Activated naive CD8-positive, alpha-beta T cell treated with anti-CD3 and anti-CD28 coated beads for 36 hours (primary cell): ENCODE measurements around the gene CDK11B. TPM values are rescaled to one million over a fixed set of nuclear protein-coding genes. Genes with fewer than 3 reads are reported as not detected.
"Not testable (repeated sequence)": the region's sequence is repeated elsewhere in the genome, so short reads cannot be mapped to it uniquely, and the experiment has no call there.

Experiments
- DNase-seq: peaks from one replicate; pipeline ENCODE4 v3.0.0; 2021
- H3K27ac Mint-ChIP-seq: one replicate; pipeline ENCODE4 v1.8.0; 2022; ENCODE audit warnings: mild to moderate bottlenecking, moderate library complexity, mixed read lengths
- H3K27me3 Mint-ChIP-seq: one replicate; pipeline ENCODE4 v1.8.0; 2022; ENCODE audit warnings: mild to moderate bottlenecking, mixed read lengths
- H3K36me3 Mint-ChIP-seq: one replicate; pipeline ENCODE4 v1.8.0; 2021; ENCODE audit warnings: mild to moderate bottlenecking, mixed read lengths
- H3K4me1 Mint-ChIP-seq: one replicate; pipeline ENCODE4 v1.8.0; 2021; ENCODE audit warnings: mixed read lengths
- H3K4me3 Mint-ChIP-seq: one replicate; pipeline ENCODE4 v1.8.0; 2022; ENCODE audit warnings: mild to moderate bottlenecking, moderate library complexity, mixed read lengths
- H3K9me3 Mint-ChIP-seq: one replicate; pipeline ENCODE4 v1.8.0; 2022; ENCODE audit warnings: mixed read lengths
- total RNA-seq, 2 experiments: library from RNA; stranded (reverse); gene quantifications; one replicate each; pipeline ENCODE4 v1.2.3, GENCODE V29; 2021

The CDK11B gene
- total RNA-seq, 2 experiments from 2014 or later: 42.2 to 43.3 TPM

DNA sequence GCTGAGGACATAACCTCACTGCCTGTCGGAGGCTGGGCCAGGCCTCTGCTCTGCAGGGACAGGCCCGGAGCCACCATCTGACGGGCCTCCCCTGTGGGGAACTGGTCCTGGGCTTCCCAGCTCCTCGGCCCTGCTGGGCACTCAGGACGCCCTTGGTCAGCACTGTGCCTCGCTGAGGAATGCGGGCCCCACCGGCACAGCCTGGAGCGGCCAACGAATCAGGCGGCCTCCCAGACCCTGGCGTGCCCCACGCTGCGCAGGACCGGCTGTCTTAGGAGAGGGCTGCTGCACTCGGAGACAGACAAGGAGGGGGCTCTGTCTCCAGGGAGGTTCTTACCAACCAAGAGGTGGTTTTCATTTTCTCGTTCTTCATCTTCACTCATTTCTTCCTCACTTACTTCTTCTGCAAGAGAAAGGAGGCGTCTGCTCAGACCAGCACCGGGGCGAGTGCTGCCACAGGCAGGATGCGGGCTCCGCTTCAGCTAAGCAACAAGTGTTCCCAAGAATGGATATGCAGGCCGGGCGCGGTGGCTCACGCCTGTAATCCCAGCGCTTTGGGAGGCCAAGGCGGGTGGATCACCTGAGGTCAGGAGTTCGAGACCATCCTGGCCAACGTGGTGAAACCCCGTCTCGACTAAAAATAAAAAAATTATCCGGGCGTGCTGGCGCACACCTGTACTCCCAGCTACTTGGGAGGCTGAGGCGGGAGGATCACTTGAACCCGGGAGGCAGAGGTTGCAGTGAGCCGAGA is 17.9 kb downstream of the CDK11B start:
- not testable (repeated sequence) for DNase-seq, H3K4me3 Mint-ChIP-seq, H3K27ac Mint-ChIP-seq, H3K36me3 Mint-ChIP-seq, H3K27me3 Mint-ChIP-seq, H3K9me3 Mint-ChIP-seq, H3K4me1 Mint-ChIP-seq

DNA sequence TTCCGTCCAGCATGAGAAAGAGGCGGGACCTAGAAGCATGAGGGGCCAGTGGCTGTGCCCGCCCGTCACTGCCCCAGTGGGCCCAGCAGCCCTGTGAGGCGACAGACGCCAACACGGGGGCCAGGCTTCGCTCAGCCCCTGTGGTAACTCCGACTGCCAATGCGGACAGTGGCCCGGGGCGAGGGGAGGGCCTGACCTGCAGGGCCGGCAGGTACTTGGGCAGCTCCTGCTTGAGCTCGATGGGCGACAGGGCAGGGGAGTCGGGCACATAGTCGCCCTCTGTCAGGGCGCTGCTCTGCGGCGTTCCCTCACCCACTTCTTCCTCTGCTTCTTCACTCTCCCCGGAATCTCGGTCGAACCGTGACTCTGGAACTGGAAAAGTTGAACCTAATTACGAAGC is 18.7 kb downstream of the CDK11B start:
- not testable (repeated sequence) for H3K4me1 Mint-ChIP-seq, DNase-seq, H3K4me3 Mint-ChIP-seq, H3K9me3 Mint-ChIP-seq, H3K27ac Mint-ChIP-seq, H3K27me3 Mint-ChIP-seq, H3K36me3 Mint-ChIP-seq

GRCh38 chr1:1639368-1639767 is 19.4 kb downstream of the CDK11B start:
- DNase-seq, H3K4me3 Mint-ChIP-seq, H3K36me3 Mint-ChIP-seq, H3K9me3 Mint-ChIP-seq, H3K27me3 Mint-ChIP-seq, H3K4me1 Mint-ChIP-seq: not testable (repeated sequence)
- H3K27ac Mint-ChIP-seq: peak overlapping the region; percentile 42

- not testable (repeated sequence) for H3K27me3 Mint-ChIP-seq, H3K36me3 Mint-ChIP-seq
These were observed 20.3 kb downstream of the CDK11B start for GRCh38 chr1:1638528-1638927.

DNA sequence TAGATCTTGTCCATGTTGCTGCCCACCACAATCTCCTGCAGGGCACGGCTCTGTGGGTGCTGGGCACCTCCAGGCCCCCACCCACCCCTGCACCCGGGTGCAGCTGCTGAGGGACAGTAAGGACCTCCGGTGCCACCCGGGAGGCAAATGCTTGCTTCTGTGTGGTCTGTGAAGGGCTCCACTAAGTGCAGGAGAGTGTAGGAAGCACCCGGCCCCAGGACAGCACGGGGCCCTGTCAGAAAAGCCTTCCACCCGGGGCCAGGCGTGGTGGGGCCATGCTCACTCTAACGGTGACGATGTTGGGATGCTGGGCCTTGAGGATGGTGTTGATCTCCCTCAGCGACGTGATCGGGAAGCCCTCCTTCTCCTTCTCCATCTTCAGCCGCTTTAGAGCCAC is 21.3 kb downstream of the CDK11B start:
- H3K9me3 Mint-ChIP-seq, H3K4me3 Mint-ChIP-seq, H3K4me1 Mint-ChIP-seq, H3K36me3 Mint-ChIP-seq, H3K27me3 Mint-ChIP-seq, DNase-seq, H3K27ac Mint-ChIP-seq: not testable (repeated sequence)

More at GRCh38 chr1:1638528-1638927, 20.3 kb downstream of the CDK11B start:
- not testable (repeated sequence) for H3K4me3 Mint-ChIP-seq, H3K4me1 Mint-ChIP-seq, H3K9me3 Mint-ChIP-seq, H3K27ac Mint-ChIP-seq, DNase-seq

GRCh38 chr1:1636621-1637478 is 22.0 kb downstream of the CDK11B start:
- H3K36me3 Mint-ChIP-seq, H3K4me1 Mint-ChIP-seq, H3K4me3 Mint-ChIP-seq, H3K9me3 Mint-ChIP-seq, DNase-seq, H3K27me3 Mint-ChIP-seq, H3K27ac Mint-ChIP-seq: not testable (repeated sequence)

DNA sequence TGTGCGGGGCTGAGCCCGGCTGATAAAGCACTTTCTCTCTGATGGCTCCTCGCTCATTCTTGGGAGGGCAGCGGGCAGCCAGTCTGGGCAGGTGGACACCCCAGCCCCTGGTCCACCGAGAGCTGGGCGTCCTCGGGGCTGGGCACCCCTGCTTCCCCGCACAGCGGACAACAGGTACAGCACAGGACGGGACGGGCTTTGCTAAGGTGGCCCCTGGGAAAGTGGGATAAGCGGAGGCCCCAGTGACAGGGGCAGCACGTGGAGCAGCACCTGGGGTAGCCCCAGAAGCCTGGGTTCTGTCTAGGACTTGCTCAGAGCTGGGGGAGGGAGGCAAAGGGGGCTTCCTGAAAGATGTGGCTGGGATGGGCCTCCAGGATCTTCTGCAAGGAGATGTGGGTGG is 24.2 kb downstream of the CDK11B start:
- H3K9me3 Mint-ChIP-seq, H3K4me3 Mint-ChIP-seq, H3K36me3 Mint-ChIP-seq, H3K27me3 Mint-ChIP-seq, H3K4me1 Mint-ChIP-seq, DNase-seq, H3K27ac Mint-ChIP-seq: not testable (repeated sequence)

GRCh38 chr1:1633409-1633808 is 25.4 kb downstream of the CDK11B start:
- not testable (repeated sequence) for H3K27ac Mint-ChIP-seq, H3K4me3 Mint-ChIP-seq, DNase-seq, H3K27me3 Mint-ChIP-seq, H3K36me3 Mint-ChIP-seq, H3K4me1 Mint-ChIP-seq, H3K9me3 Mint-ChIP-seq

GRCh38 chr1:1631782-1632420 is 26.9 kb downstream of the CDK11B start, which contains the start of gene MMP23B:
TSS of gene MMP23B (plus strand) at chr1:1632173. CDS start at chr1:1632219, 46 bp downstream.
- no peak within 1 kb of the TSS for H3K4me3 Mint-ChIP-seq
- no peak within 1 kb of the TSS for H3K27ac Mint-ChIP-seq

DNA sequence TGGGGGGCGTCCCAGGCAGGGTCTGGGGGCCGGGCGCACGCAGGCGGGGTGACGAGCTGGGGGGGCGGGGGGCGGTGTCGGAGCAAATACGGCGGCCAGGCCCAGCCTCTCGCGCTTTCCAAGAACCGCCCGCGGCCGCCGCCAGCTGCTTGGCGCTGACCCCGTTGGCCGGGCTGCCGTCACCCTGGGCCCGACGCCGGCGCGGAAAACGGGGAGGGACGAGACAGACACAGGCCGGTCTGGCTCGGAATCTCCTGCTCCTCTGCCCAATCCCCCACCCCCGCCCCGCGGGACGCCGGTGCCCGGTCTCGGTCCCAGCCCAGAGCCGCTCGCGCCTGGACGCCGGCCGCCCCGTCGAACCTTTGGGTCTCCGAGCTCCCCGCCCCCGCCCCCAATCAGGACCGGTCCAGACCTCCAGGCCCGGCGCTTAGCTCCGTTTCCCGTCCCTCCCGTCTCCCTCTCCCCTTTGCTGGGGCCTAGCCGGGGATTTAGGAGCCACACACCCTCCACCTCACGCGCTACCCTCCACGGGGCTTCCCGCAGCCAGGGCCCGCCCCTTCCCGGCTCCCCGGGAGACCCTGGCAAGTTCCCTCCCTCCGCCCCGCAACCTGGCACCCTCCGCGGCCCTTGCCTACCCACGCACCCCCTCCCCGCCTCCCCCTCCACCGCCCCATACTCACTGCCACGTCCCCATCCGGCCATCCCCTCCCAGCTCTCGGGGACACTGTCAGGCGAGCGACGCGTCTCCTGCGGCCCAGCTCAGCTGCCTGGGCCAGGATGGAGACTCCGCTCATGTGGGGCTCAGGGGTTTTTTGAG is 27.6 kb downstream of the CDK11B start:
- peaks cover 7% of the 10 kb centered on the region for H3K27me3 Mint-ChIP-seq
- no peak overlapping the region for H3K4me3 Mint-ChIP-seq
- no peak overlapping the region for H3K27ac Mint-ChIP-seq
- no peaks in the 10 kb centered on the region for H3K9me3 Mint-ChIP-seq
- H3K4me1 Mint-ChIP-seq: peaks cover 5% of the 10 kb centered on the region
- DNase-seq: no peak
- H3K36me3 Mint-ChIP-seq: peaks cover 2% of the 10 kb centered on the region

More at GRCh38 chr1:1631782-1632420, 26.9 kb downstream of the CDK11B start, which contains the start of gene MMP23B:
- Mint-ChIP-seq H3K36me3 (peaks cover 2% of the 10 kb centered on the region), H3K9me3 (no peaks in the 10 kb centered on the region), H3K4me1 (peaks cover 5% of the 10 kb centered on the region), H3K27me3 (peaks cover 7% of the 10 kb centered on the region)
- no peak for DNase-seq

GRCh38 chr1:1630191-1630964 is 28.4 kb downstream of the CDK11B start:
- H3K4me1 Mint-ChIP-seq: peaks cover 5% of the 10 kb centered on the region
- H3K27ac Mint-ChIP-seq: peak overlapping the region; percentile 88
- H3K27me3 Mint-ChIP-seq: peaks cover 7% of the 10 kb centered on the region
- peaks cover 2% of the 10 kb centered on the region for H3K36me3 Mint-ChIP-seq
- peak; percentile 96 for DNase-seq
- peak overlapping the region; percentile 77 for H3K4me3 Mint-ChIP-seq
- no peaks in the 10 kb centered on the region for H3K9me3 Mint-ChIP-seq

DNA sequence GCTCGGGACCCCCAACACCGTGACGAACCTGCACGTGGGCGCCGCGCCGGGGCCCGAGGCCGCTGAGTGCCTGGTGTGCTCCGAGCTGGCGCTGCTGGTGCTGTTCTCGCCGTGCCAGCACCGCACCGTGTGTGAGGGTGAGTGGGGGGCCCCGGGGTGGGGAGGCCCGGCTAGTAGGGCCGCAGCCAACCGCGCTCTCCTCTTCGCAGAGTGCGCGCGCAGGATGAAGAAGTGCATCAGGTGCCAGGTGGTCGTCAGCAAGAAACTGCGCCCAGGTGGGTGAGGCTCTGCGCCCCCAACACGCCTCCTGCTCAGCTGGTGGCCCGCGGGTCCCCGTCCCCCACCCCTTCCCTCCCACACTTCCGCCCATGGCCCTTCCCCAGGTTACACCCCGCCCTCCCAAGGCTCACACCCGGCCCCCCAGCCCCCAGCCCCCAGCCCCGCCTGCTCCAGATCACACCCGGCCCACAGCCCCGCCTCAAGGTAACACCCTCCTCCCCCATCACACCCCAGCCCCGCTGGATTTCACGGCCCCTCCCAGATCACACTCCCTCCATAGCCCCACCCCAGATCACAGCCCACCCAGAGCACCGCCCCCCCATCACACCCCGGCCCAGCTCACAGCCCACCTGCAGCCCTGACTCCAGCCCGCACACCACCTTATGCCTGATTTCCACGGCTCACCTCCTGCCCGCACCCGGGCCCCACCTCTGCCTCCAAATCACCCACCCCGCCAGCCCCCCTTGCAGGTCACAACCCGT is 29.2 kb downstream of the CDK11B start:
- DNase-seq: peak; percentile 67

DNA sequence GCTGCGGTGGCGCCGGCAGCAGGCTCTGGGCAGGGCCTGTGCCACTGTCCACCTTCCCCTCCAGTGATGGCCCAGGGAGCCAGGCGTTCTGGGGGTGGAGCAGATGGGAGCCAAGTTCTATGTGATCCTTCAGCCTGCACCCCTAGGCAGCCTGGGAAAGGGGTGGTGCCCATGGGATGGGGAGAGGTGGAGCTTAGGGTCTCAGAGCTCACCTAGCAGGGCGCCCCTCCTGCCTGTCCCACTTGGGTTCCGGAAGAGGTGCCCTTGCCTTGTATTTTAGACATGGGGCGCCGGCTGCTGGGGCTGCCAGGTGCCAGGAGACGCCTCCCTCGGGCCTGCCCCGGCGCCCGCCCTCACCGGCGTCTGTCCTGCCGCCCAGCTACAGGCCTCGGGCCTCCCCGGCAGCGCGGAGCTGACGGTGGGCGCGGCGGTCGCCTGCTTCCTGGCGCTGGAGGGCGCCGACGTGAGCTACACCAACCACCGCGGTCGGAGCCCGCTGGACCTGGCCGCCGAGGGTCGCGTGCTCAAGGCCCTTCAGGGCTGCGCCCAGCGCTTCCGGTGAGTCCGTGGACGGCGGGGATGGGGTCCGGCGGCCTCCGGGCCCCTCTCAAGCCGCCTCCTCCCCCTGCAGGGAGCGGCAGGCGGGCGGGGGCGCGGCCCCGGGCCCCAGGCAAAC is 29.9 kb downstream of the CDK11B start:
- peaks cover 2% of the 10 kb centered on the region for H3K36me3 Mint-ChIP-seq
- H3K27ac Mint-ChIP-seq: no peak overlapping the region
- H3K4me3 Mint-ChIP-seq: peak overlapping the region; percentile 51
- H3K9me3 Mint-ChIP-seq: no peaks in the 10 kb centered on the region
- H3K27me3 Mint-ChIP-seq: peaks cover 7% of the 10 kb centered on the region
- H3K4me1 Mint-ChIP-seq: peaks cover 5% of the 10 kb centered on the region
- DNase-seq: peak; percentile 53

More for the DNA sequence above, 29.2 kb downstream of the CDK11B start:
- Mint-ChIP-seq H3K36me3 (peaks cover 2% of the 10 kb centered on the region), H3K27ac (peak overlapping the region; percentile 66), H3K9me3 (no peaks in the 10 kb centered on the region), H3K4me1 (peaks cover 5% of the 10 kb centered on the region), H3K4me3 (peak overlapping the region; percentile 64), H3K27me3 (peaks cover 7% of the 10 kb centered on the region)
